NCI-H524 (cell line): ENCODE measurements around the gene FPR1.
A peak's percentile ranks its signal among the peaks of the same experiment; 100 is the strongest.

Source experiments
- DNase-seq, 2 experiments: peaks; one replicate each; lab custom pipeline; 2025; lab: John Stamatoyannopoulos, UW

The FPR1 gene

GRCh38 chr19:51751655-51752054 is at the start of gene FPR1:
Gene FPR1 (minus strand): TSS chr19:51751878. CDS start chr19:51746994, 4,884 bp downstream.
- DNase-seq = no peak

GRCh38 chr19:51800473-51801244 is 49.0 kb upstream of the FPR1 start:
- no peak for DNase-seq

GRCh38 chr19:51799774-51800472 is 48.2 kb upstream of the FPR1 start:
- DNase-seq = no peak

- no peak for DNase-seq
Observed at GRCh38 chr19:51799034-51799773, 47.5 kb upstream of the FPR1 start.

GRCh38 chr19:51798062-51798461 is 46.4 kb upstream of the FPR1 start:
- DNase-seq = no peak

GRCh38 chr19:51797480-51797879 is 45.8 kb upstream of the FPR1 start:
- no peak for DNase-seq

GRCh38 chr19:51796195-51796679 is 44.6 kb upstream of the FPR1 start:
- no peak for DNase-seq

GRCh38 chr19:51794885-51795490 is 43.3 kb upstream of the FPR1 start, which contains the start of gene FPR3:
Gene FPR3 (plus strand): TSS chr19:51795157. CDS start chr19:51823749, 28,592 bp downstream.
- no peak for DNase-seq

GRCh38 chr19:51793994-51794393 is 42.3 kb upstream of the FPR1 start:
- DNase-seq = no peak

GRCh38 chr19:51792932-51793331 is 41.3 kb upstream of the FPR1 start:
- no peak for DNase-seq

- DNase-seq = no peak
Observed at GRCh38 chr19:51789061-51789795, 37.5 kb upstream of the FPR1 start.

GRCh38 chr19:51788029-51788428 is 36.4 kb upstream of the FPR1 start:
- DNase-seq = no peak

GRCh38 chr19:51786646-51787494 is 35.2 kb upstream of the FPR1 start:
- no peak for DNase-seq

- DNase-seq = no peak
Observed at GRCh38 chr19:51784922-51785690, 33.4 kb upstream of the FPR1 start.

- DNase-seq = no peak
Observed at GRCh38 chr19:51784109-51784785, 32.6 kb upstream of the FPR1 start.

GRCh38 chr19:51783372-51783771 is 31.7 kb upstream of the FPR1 start:
- DNase-seq = peak in 1 of 2 experiments; percentile 4

GRCh38 chr19:51781999-51782398 is 30.3 kb upstream of the FPR1 start:
- no peak for DNase-seq

- no peak for DNase-seq
Observed at GRCh38 chr19:51780270-51780669, 28.6 kb upstream of the FPR1 start.

GRCh38 chr19:51779703-51780102 is 28.0 kb upstream of the FPR1 start:
- no peak for DNase-seq
